HG03469 (cell line): ENCODE measurements around the gene NAA40.

Experiments used
- ATAC-seq: cut with Tn5 transposase; IDR thresholded peaks from one replicate; pipeline ENCODE4 v1.9.1; 2021; ENCODE audit warnings: mild to moderate bottlenecking, moderate library complexity, moderate number of reproducible peaks; ENCODE audit not compliant: unreplicated experiment

Gene NAA40

GRCh38 chr11:63985812-63986155 is 47.0 kb downstream of the NAA40 start:
- peak; percentile 17 for ATAC-seq

- ATAC-seq: peak; percentile 65
Measured at GRCh38 chr11:63986156-63986931, 47.5 kb downstream of the NAA40 start, which contains the start of gene OTUB1. Gene OTUB1, plus strand, starts transcription at chr11:63986438. Its CDS starts 19 bp downstream, at chr11:63986457.

GRCh38 chr11:63986932-63987513 is 48.2 kb downstream of the NAA40 start:
- peak; percentile 10 for ATAC-seq

GRCh38 chr11:63991558-63991957 is 52.8 kb downstream of the NAA40 start:
- no peak for ATAC-seq

- ATAC-seq: no peak
Measured at GRCh38 chr11:63993100-63993499, 54.3 kb downstream of the NAA40 start.

- ATAC-seq: no peak
Measured at GRCh38 chr11:63993993-63994392, 55.2 kb downstream of the NAA40 start.

- ATAC-seq: no peak
Measured at GRCh38 chr11:63996512-63996911, 57.7 kb downstream of the NAA40 start.

- ATAC-seq: no peak
Measured at GRCh38 chr11:63997104-63997700, 58.4 kb downstream of the NAA40 start.

GRCh38 chr11:63997801-63998337 is 59.1 kb downstream of the NAA40 start:
- ATAC-seq: no peak

- ATAC-seq: no peak
Measured at GRCh38 chr11:63998558-63999348, 60.0 kb downstream of the NAA40 start.

GRCh38 chr11:63999349-64000025 is 60.7 kb downstream of the NAA40 start:
- no peak for ATAC-seq

- ATAC-seq: no peak
Measured at GRCh38 chr11:64000026-64000739, 61.4 kb downstream of the NAA40 start.

GRCh38 chr11:64000740-64001483 is 62.1 kb downstream of the NAA40 start:
- ATAC-seq: no peak

- ATAC-seq: no peak
Measured at GRCh38 chr11:64001484-64002420, 63.0 kb downstream of the NAA40 start.

GRCh38 chr11:64003807-64004589 is 65.2 kb downstream of the NAA40 start:
- ATAC-seq: no peak

- ATAC-seq: no peak
Measured at GRCh38 chr11:64004590-64004984, 65.8 kb downstream of the NAA40 start.

GRCh38 chr11:64005691-64006090 is 66.9 kb downstream of the NAA40 start:
- ATAC-seq: no peak
